ENCODE data around the gene ZMYM1. TPM values are rescaled to one million over a fixed set of nuclear protein-coding genes. Genes with fewer than 3 reads are reported as not detected.

The ZMYM1 gene
- total RNA-seq, 1 experiment from 2014 or later: 29.4 TPM

GRCh38 chr1:35151220-35151619 lies 72.0 kb downstream of the ZMYM1 start:
- no peak overlapping the region for H4K8ac ChIP-seq (replicated peaks; ENCODE audit: insufficient read length, low read depth, low read length)
- no CpG with 5 or more reads among the region's 5 CpGs for WGBS (ENCODE audit: extremely low coverage, insufficient read length, low lambda C conversion rate)
- no peak overlapping the region for H3K27ac ChIP-seq (ENCODE audit: insufficient read length, low read depth, low read length)
- no peak overlapping the region for H2BK5ac ChIP-seq (ENCODE audit: insufficient read length, low read length)
- peaks cover 0 to 3% of the 10 kb centered on the region in 2 experiments; a peak in 2 of 4 replicates for H3K4me1 Mint-ChIP-seq
- no peak overlapping the region for H2BK120ac ChIP-seq (ENCODE audit: low read depth, low read length, poor library complexity, severe bottlenecking)
- no peaks in the 10 kb centered on the region; the same call in 1 of the 2 replicates for H3K27me3 Mint-ChIP-seq (ENCODE audit: low read depth)
- DNase-seq: no peak
- H3K27ac Mint-ChIP-seq: no peak overlapping the region
- H3K18ac ChIP-seq (ENCODE audit: insufficient read length, low read depth, low read length): no peak overlapping the region
- no peak overlapping the region for H2AFZ ChIP-seq (ENCODE audit: low read length)
- H4K20me1 ChIP-seq (ENCODE audit: control insufficient read depth, insufficient read depth, insufficient read length): no peaks in the 10 kb centered on the region
- no peak overlapping the region for H3K4me2 ChIP-seq (ENCODE audit: insufficient read depth, insufficient read length, low read length)
- H3K23me2 ChIP-seq (ENCODE audit: insufficient read length, low read depth, low read length, poor library complexity, severe bottlenecking): no peaks in the 10 kb centered on the region
- TF ChIP-seq CTCF (conservative IDR thresholded peaks at IDR 0.05): no peak
- H2BK12ac ChIP-seq (ENCODE audit: insufficient read length, low read depth, low read length): no peak overlapping the region
- no peak overlapping the region for H4K91ac ChIP-seq (ENCODE audit: insufficient read length, low read depth, low read length)
- no peaks in the 10 kb centered on the region for H3K79me2 ChIP-seq (ENCODE audit: insufficient read depth, low read length)
- H3K4ac ChIP-seq (ENCODE audit: low read depth, low read length): no peak overlapping the region
- H3K23ac ChIP-seq (ENCODE audit: insufficient read length, low read depth, low read length): no peak overlapping the region
- H3K9ac ChIP-seq (ENCODE audit: extremely low read depth, insufficient read length, low read length): no peak overlapping the region
- H3K9me3 Mint-ChIP-seq: peaks cover 7 to 10% of the 10 kb centered on the region in 2 experiments
- no peak overlapping the region for H4K5ac ChIP-seq (ENCODE audit: insufficient read length, low read depth, low read length)
- no peaks in the 10 kb centered on the region for H3K4me1 ChIP-seq (ENCODE audit: insufficient read depth, low read length)
- H3K79me1 ChIP-seq (ENCODE audit: insufficient read depth, low read depth, low read length, poor library complexity, severe bottlenecking): no peaks in the 10 kb centered on the region
- no peak overlapping the region for H2BK15ac ChIP-seq (ENCODE audit: low read depth, low read length)
- H3K14ac ChIP-seq (ENCODE audit: insufficient read depth, low read length): no peak overlapping the region
- no peaks in the 10 kb centered on the region for H3K9me3 ChIP-seq (ENCODE audit: control insufficient read depth, low read depth, low read length)
- no peaks in the 10 kb centered on the region for H3K27me3 ChIP-seq (ENCODE audit: insufficient read depth, low read length)
- H3K36me3 Mint-ChIP-seq (ENCODE audit: insufficient read depth in 1 of 3, low read depth in 3 of 3): peaks cover 0 to 10% (median 1%) of the 10 kb centered on the region in 3 experiments; a peak in 3 of 7 replicates
- no peak overlapping the region for H3K4me3 Mint-ChIP-seq
- no peak overlapping the region for H2BK20ac ChIP-seq (ENCODE audit: low read depth, low read length, poor library complexity, severe bottlenecking)
- no peak overlapping the region for H3T11ph ChIP-seq (ENCODE audit: low read length)
- H2AK5ac ChIP-seq (ENCODE audit: insufficient read length, low read length): no peak overlapping the region
- H3K56ac ChIP-seq (ENCODE audit: insufficient read length, low read depth, low read length): no peak overlapping the region
